Fibroblast of villous mesenchyme (primary cell): ENCODE data around the gene KCNQ1OT1. TPM values are rescaled to one million over a fixed set of nuclear protein-coding genes. Genes with fewer than 3 reads are reported as not detected.

ENCODE experiments used
- DNase-seq: peaks from one replicate; pipeline ENCODE4 v3.0.0-alpha.2; 2010; ENCODE audit warnings: low read depth
- H3K4me3 ChIP-seq: 2 replicates; pipeline ENCODE4 v1.5.1; 2011; ENCODE audit warnings: low read depth, mild to moderate bottlenecking, low read length
- total RNA-seq: library from RNA; depleted of rRNA; stranded (reverse); fragments of >200 nt; gene quantifications from 2 replicates; pipeline ENCODE4 v1.2.3, GENCODE V29; 2012
- TF ChIP-seq, protein P1 (sequence below): IDR thresholded peaks from 2 replicates; pipeline ENCODE4 v1.5.1; 2012; ENCODE audit warnings: low read depth, mild to moderate bottlenecking, low read length; ENCODE audit not compliant: insufficient read depth

KCNQ1OT1 gene
- total RNA-seq, 1 donor: 6.0 TPM

DNA sequence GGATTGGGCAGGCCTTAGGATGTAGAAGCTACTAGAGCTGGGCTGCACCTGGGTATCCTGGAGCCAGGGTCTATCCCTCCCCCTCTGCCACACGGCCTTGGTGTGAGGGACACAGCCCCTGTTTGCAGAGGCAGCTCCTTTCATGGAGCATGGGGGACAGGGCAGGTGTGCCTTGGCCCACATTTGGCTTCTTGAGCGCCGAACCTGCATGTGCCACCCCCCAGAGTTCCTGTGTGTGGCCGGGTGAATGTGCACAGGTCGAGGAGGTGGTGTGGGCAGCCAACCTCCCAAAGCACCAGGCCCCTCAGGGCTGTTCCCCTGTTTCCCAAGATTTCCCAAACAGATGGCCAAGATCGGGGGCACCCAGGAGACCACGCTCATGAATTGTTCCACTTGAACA lies 7.9 kb upstream of the KCNQ1OT1 start:
- no peak overlapping the region for H3K4me3 ChIP-seq
- DNase-seq: no peak
- TF ChIP-seq, protein P1, sequence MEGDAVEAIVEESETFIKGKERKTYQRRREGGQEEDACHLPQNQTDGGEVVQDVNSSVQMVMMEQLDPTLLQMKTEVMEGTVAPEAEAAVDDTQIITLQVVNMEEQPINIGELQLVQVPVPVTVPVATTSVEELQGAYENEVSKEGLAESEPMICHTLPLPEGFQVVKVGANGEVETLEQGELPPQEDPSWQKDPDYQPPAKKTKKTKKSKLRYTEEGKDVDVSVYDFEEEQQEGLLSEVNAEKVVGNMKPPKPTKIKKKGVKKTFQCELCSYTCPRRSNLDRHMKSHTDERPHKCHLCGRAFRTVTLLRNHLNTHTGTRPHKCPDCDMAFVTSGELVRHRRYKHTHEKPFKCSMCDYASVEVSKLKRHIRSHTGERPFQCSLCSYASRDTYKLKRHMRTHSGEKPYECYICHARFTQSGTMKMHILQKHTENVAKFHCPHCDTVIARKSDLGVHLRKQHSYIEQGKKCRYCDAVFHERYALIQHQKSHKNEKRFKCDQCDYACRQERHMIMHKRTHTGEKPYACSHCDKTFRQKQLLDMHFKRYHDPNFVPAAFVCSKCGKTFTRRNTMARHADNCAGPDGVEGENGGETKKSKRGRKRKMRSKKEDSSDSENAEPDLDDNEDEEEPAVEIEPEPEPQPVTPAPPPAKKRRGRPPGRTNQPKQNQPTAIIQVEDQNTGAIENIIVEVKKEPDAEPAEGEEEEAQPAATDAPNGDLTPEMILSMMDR: no peak

DNA sequence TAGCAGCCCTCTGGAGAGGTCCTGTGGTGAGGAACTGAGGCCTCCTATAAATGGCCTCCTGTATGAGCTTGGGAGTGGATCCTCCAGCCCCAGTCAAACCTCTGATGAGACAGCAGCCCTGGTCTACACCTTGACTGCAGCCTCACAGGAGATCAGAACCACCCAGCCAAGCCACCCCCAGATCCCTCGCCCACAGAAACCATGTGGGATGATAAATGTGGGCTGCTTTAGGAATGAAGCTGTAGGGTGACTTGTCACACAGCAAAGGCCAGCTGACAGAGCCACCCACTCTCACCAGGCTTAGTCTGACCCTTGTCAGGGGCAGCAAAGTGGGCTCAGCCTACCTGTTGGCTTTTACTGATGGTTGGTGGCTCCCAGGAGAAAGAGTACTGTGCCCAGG lies 6.5 kb upstream of the KCNQ1OT1 start:
- no peak overlapping the region for H3K4me3 ChIP-seq
- no peak for DNase-seq
- TF ChIP-seq, protein P1: no peak

DNA sequence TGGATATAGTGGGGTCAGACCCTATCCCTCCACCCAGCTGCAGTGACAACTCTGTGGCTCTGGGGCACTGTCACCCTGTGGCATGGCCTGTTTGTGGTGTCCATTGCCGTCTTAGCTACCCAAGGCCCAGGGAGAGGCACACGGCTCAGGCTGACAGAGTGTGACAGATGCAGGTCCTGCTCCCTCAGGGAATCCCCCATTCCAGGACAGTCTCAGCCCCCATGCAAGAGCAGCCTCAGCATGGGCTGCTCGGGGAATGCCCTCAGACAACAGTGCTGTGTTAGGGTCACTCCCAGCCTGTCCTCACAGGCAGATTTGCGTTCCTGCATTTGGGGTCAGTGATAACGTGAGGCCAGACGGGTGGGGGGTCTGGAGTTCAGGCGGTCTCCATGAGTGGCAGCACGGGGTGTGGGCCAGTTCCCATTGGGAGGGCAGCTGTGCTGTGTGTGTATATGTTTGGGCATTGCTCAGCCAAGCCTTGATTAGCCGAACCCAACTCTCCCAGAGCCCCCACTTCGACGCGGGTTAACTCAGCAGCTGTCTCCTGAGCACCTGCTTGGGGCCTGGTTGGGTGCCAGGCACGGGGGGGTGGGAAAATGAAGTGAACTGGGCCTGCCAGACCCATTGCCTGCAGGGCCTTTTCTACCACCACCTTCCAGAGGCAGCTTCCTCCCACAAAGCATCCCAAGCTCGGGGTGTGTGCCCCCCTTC lies 5.3 kb upstream of the KCNQ1OT1 start:
- TF ChIP-seq, protein P1: no peak
- no peak overlapping the region for H3K4me3 ChIP-seq
- no peak for DNase-seq

DNA sequence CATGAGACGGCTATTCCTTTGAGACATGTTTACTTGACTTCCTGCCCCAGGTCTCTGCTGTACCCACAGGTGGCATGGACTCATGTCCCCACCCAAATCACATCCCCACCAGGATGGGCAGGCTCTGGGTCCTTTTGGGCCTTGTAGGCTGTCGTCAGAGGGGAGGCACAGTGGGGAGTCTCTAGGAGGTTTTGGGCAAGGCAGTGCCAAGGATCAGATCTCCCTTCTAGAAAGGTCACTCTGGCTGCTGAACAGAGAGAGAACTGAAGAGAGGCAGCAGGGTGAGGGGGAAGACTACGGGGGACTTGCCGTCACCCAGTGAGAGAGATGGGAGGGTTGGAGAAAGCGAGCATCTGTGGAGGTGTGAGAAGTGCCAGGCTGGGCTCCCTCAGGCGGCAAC lies 4.6 kb upstream of the KCNQ1OT1 start:
- TF ChIP-seq, protein P1: no peak
- no peak overlapping the region for H3K4me3 ChIP-seq
- no peak for DNase-seq

DNA sequence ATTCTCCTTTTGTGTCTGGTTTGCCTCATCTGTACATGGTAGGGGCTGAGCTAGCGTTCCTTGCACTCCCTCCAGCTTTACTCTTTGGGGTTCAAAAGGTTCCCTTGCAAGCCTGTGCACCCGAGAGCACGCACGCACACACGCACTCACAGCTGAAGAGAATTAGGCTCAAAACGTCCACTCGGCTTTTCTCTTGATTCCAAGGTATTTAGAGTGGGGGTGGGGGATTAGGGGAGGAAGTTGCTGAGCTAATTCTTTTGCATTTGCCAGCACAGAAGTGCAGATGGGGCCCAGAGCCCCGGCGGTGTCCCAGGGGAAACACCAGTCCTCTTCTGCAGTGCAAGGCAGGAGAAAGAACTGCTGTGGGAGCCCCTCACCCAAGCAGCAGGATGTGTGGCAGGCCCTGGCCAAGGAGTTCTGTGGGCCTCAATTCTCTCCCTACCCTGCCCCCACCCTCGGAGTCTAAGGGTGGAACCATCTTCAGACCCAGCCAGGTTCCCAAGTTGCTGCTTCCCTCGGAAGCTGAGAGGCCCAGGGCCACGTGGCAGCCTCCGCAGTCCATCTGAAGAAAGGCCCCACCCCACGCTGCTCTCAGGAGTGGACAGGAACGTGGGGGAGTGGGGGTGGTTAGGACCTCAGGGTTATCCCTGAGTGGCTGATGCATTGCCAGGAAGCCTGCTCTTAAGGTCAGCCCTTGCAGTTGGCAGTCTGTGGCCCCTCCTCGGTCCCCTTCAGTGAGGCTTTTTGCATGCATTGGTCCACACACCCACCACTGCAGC lies 3.8 kb upstream of the KCNQ1OT1 start:
- no peak overlapping the region for H3K4me3 ChIP-seq
- DNase-seq: peak; percentile 73
- TF ChIP-seq, protein P1: no peak

DNA sequence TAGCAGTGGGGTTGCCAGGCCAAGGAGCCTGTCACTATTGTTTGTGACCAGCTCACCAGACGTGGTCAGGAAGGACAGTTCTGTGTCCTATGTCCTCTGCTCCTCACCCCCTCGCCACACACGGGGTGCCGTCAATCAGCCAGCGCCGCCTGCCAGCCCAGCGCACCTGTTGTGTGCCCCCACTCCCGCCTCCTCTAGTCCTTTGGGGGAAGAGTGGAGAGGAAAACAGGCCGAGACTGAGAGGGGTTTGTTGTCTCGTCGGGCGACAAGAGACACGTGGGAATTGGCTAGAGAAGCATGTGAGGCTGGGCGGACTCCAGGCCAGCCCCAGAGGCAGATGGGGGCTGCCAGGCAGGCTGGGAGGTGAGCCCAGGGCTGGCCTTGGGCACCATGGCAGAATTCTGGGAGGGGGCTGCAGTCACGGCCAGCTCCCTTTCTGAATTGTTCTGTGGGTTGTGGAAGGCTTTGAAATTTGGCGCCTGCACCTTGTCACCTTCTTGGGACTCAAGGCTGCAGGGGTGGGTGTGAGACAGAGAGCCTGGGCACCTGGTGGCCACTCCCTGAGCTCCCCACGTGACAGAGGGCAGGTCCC lies 3.1 kb upstream of the KCNQ1OT1 start:
- TF ChIP-seq, protein P1: no peak
- H3K4me3 ChIP-seq: no peak overlapping the region
- no peak for DNase-seq
